Psoas muscle (tissue), 8 donors: ENCODE results near the gene SLC43A3. TPM values are rescaled to one million over a fixed set of nuclear protein-coding genes. Genes with fewer than 3 reads are reported as not detected.

ENCODE experiments used
- ATAC-seq, 4 donors: fragments of 200-7000 bp; cut with Tn5 transposase; one replicate each; pipeline ENCODE4 v1.9.1; 2020; ENCODE audit warnings: moderate library complexity in 3 of 4, mild to moderate bottlenecking in 2 of 4
- DNase-seq, 2 donors: peaks; one replicate each; pipeline ENCODE4 v3.0.0-alpha.2; 2020
- H3K27ac ChIP-seq: fragments of 200-600 bp; one replicate; pipeline ENCODE4 v1.8.0; 2022
- H3K27me3 ChIP-seq, 3 donors: fragments of 200-600 bp in 1 of 3; one replicate each; pipeline versions ENCODE4 v1.6.1 to v1.8.0; 2013 to 2022; ENCODE audit warnings: low read length in 2 of 3, mild to moderate bottlenecking in 2 of 3, moderate library complexity in 1 of 3; ENCODE audit not compliant: insufficient read depth in 3 of 3
- H3K36me3 ChIP-seq, 2 donors: fragments of 200-600 bp in 1 of 2; one replicate each; pipeline versions ENCODE4 v1.6.1 to v1.8.0; 2013 to 2022; ENCODE audit warnings: low read depth in 1 of 2, mild to moderate bottlenecking in 1 of 2, moderate library complexity in 1 of 2; ENCODE audit not compliant: insufficient read depth in 1 of 2
- H3K4me1 ChIP-seq: fragments of 200-600 bp; one replicate; pipeline ENCODE4 v1.8.0; 2022
- H3K4me3 ChIP-seq: fragments of 200-600 bp; one replicate; pipeline ENCODE4 v1.8.0; 2022; ENCODE audit warnings: mild to moderate bottlenecking
- H3K9me3 ChIP-seq: fragments of 200-600 bp; one replicate; pipeline ENCODE4 v1.8.0; 2022
- CTCF ChIP-seq: fragments of 200-600 bp; IDR thresholded peaks from one replicate; pipeline ENCODE4 v1.8.0; 2022; ENCODE audit warnings: antibody characterized with exemption
- WGBS, 3 donors: extraction: QIAGEN DNeasy Blood & Tissue Kit; methylation state at CpG; one replicate each; pipeline versions ENCODE4 v1.1.6 to v1.1.7; 2013; 5-methylcytosine and 5-hydroxymethylcytosine counted together
- intact Hi-C, 2 donors: fragments of 100-400 bp; cut with DNase I; formaldehyde crosslinking; loops; one replicate each; pipeline versions ENCODE4 v1.11.0 to v1.14.2; 2022
- polyA plus RNA-seq, 3 donors: library from polyadenylated mRNA; stranded (reverse); fragments of 200-250 nt; gene quantifications; one replicate each; pipeline ENCODE4 v1.2.3, GENCODE V29; 2013
- total RNA-seq, 4 donors: library from RNA; stranded (reverse); fragmentation: NEBNext Ultra II Directional in 2 of 4; extraction: Animal tissue kit (Norgen Biotek cat#: 25700) in 2 of 4; gene quantifications; one replicate each; pipeline versions ENCODE4 v1.2.1 to v1.2.4, GENCODE V29; 2021 to 2023
- donor health status: healthy with polysubstance abuse.
- donor health status: DM: no; HTN: no; CAD: no; lungs with moderate emphysema.
- donor health status: Bipolar disorder and iron deficiency.
- donor health status: healthy.
- donor health status: DM: yes; HTN: yes; CAD: no.
- donor health status: DM: no; HTN: no; CAD: no.
- donor health status: DM: no; HTN: no; CAD: no.
- donor health status: DM: yes; HTN: yes; CAD: no.

The SLC43A3 gene
- total and polyA plus RNA-seq, 7 donors, result 5.8 to 18.8 (median 14.7) TPM

DNA sequence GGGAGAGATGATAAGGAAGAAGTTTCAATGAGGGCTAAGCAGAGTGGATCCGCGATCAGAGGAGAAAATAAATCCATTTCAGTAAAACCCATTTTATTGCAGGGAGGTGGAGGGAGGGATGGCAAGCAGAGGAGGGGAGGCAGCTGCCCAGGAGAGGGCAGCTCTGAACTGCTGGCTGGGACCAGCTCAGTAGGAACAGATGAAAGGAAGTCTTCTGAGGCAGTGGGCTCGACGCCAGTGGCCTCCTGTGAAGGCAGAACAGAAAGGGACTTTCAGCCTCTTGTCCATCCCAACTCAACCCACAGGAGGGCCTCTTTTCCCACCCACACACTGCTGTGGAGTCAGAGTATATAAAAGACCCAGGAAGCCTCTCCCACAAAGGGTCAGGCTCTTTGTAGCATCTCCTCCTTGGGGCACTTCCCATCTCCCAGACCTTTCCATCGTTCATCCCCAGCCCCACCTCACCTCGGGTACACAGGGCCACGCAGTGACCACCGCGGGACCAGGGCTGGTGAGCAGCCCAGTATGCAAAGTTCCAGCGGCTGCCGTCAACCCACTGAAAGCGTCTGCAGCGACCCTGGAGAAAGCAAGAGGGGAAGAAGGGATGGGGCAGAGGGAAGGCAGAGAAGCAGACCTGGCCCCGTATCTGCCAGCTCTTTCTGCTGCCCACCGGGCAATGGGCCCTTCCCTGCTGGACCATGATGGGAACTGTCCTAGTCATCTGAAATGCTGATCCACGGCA is 39.5 kb downstream of the SLC43A3 start:
- Histone ChIP-seq H3K36me3 (no peaks in the 10 kb centered on the region), H3K4me3 (no peak overlapping the region), H3K4me1 (peaks cover 10% of the 10 kb centered on the region), H3K27ac (no peak overlapping the region), H3K27me3 (peaks cover 0 to 2% (median 0%) of the 10 kb centered on the region in 3 donors), H3K9me3 (no peaks in the 10 kb centered on the region)
- intact Hi-C loops, result no loop called here
- DNase-seq, result no peak
- no peak for TF ChIP-seq CTCF
- no peak for ATAC-seq
- WGBS, 3 donors, result 70 to 78% (median 72%) methylated on average over 15 to 16 of the region's 16 CpGs

- Histone ChIP-seq H3K9me3 (no peaks in the 10 kb centered on the region), H3K27ac (peak overlapping the region; percentile 46), H3K4me1 (peaks cover 10% of the 10 kb centered on the region), H3K36me3 (no peaks in the 10 kb centered on the region), H3K27me3 (peaks cover 0 to 2% (median 0%) of the 10 kb centered on the region in 3 donors), H3K4me3 (no peak overlapping the region)
- peak in 3 of 4 donors; percentile 75 to 83 (median 80) for ATAC-seq
- 36 to 55% (median 50%) methylated on average over 5 of the region's 5 CpGs for WGBS, 3 donors
- intact Hi-C loops, result no loop called here
- no peak for TF ChIP-seq CTCF
- DNase-seq, result no peak
These were observed 40.6 kb downstream of the SLC43A3 start for GRCh38 chr11:57386178-57386940.

DNA sequence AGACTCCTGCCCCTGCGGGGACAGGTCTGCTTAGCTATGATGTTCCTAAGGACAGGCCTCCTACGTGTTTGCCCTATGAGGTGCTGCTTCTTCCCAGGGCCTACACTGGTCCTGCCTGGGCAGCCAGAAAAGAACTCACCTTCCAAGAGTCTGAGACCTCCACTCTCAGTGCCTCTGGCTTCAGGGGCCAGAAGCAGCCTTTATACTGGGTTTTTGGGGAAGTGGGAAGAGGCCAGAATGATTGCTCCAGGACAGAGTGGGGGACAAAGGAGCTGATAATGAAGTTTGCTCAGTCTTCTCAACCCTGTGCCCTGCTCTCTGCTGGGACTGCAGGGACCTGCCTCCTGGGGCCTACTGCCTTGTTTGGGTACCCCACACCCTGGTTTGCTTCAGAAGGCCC is 45.9 kb downstream of the SLC43A3 start, which contains the start of gene PRG3:
TSS of gene PRG3 (minus strand) at position 176 of the 400 bp plus-strand sequence. CDS start 442 bp downstream, outside the sequence.
- no peak for TF ChIP-seq CTCF
- H3K4me1 ChIP-seq, result peaks cover 2% of the 10 kb centered on the region
- DNase-seq, result no peak
- no peaks in the 10 kb centered on the region for H3K36me3 ChIP-seq
- 65 to 79% (median 68%) methylated on average over 2 of the region's 2 CpGs for WGBS, 3 donors
- H3K27ac ChIP-seq, result no peak within 1 kb of the TSS
- H3K27me3 ChIP-seq, result peaks cover 0 to 5% (median 4%) of the 10 kb centered on the region in 3 donors
- ATAC-seq, result no peak
- intact Hi-C loops, result no loop called here
- H3K4me3 ChIP-seq, result no peak within 1 kb of the TSS
- no peaks in the 10 kb centered on the region for H3K9me3 ChIP-seq

DNA sequence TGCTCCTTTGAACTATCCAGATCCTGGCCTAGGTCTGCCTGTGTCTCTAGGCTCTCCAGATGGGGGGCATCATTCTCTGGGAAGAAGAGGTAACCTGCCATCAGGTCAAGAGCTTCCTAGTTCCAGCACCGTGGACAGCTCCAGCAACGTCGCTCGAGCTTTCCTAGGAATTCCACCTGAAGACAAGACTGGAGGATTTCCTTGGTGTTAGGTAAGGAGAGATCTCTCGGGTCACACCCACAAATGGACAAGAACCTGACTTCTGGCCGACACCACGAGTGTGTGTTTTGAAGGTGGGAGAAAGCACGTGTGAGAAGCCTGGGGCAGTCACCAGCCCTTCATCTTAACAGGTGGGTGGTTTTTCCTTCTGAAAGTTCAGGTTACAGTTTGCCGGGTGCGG is 47.2 kb downstream of the SLC43A3 start:
- Histone ChIP-seq H3K36me3 (no peaks in the 10 kb centered on the region), H3K9me3 (no peaks in the 10 kb centered on the region), H3K4me3 (no peak overlapping the region), H3K27me3 (peaks cover 0 to 5% (median 4%) of the 10 kb centered on the region in 3 donors), H3K4me1 (no peaks in the 10 kb centered on the region), H3K27ac (no peak overlapping the region)
- WGBS, 3 donors, result 17 to 23% (median 20%) methylated on average over 10 of the region's 10 CpGs
- DNase-seq, result no peak
- no peak for TF ChIP-seq CTCF
- ATAC-seq, result no peak
- intact Hi-C loops, result no loop called here
